HG02885 (cell line): ENCODE data around the gene AHDC1.

Source experiments
- ATAC-seq: cut with Tn5 transposase; IDR thresholded peaks from one replicate; pipeline ENCODE4 v1.9.1; 2021; ENCODE audit warnings: mild to moderate bottlenecking; ENCODE audit not compliant: unreplicated experiment, poor library complexity

Gene AHDC1

DNA sequence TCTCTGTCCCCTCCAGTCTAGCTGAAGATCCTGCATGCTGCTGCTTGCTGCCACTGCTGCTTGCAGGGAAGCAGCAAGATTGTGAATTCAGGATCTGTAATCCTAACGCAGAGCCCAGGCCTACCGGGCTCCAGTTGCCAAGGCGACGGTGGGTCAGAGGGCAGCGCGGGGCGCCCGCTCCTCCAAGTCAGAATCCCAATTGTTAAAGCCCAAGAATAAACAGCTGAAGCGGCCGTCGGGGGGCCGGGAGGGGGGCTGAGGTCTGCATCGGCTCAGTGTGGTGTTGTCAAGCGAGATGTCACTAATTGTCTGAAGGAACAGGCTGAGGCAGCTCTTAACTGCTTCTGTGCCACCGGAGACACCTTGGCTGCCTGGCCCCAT is 36.8 kb downstream of the AHDC1 start:
- no peak for ATAC-seq

DNA sequence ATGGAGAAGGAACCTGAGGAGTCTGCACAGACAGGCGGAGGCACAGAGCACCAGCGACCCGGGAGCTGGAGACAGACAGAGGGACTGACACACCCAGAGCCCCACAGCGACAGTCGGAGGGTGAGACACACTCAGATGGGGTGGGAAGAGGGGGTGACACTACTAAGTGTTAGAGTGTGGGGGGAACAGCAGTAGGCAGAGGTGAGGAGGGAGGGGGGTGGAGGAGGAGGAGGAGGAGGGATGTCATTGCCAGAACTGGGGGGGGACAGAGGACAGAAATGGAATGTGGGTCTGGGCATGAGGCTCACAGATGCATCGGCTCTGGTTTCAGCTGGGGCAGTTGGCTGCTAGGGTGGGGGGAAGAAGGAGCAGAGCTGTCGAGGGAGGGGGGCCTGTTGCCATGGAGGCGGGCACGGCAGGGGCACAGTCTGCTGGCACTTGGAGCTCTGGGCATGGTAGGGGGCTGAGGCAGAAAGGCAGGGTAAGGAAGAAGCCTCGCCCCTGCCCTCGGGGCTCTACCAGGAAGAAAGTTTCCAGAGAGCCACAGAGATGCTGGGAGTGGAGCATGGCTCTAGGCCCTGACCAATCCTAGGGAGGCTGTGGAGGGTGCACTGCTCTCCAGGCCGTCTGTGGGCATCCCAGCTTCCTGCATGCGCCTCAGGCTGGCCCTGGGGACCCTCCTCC is 37.3 kb downstream of the AHDC1 start:
- no peak for ATAC-seq

DNA sequence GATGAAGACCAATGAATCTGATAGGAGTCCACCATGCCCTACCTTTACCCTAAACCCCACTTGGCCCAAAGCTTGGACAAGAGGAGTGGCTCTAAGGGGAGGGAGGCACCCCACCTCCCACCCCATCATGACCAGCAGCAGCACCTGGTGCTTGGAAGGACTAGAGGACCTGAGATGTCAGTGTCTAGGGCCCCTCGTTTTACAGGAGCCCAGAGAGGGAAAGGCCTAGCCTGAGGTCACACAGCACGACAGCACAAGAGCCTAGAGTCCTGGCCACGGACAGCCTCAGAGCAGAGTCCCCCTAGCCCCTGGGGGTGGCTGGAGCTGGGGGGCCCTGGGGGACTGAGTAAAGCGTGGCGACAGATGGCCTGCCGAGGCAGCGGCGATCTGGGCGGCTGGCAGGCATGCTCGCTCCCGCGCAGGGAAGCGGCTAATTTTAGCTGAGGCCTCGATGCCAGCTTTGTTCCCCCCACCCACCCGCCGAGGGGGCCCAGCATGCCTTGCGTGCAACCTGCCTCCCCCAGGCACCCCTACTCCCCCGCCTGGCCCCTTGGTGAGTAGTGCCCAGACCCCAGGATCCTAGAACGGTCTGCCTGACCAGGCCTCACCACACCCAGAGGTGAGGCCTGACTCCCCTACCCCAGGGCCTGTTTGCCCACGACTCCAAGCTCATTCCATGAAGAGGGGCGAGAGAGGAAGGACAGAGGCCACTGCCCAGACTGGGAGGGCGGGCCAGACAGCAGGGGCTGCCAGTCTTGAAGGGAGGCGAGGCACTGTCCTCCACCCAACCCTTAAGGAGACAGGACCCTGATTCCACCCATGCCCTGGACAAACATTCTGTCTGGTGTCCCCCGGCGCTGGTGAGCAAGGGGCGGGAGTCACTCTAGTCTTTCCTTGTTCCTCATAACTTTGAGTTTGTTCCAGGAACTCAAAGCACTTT is 39.0 kb downstream of the AHDC1 start:
- ATAC-seq, result no peak

DNA sequence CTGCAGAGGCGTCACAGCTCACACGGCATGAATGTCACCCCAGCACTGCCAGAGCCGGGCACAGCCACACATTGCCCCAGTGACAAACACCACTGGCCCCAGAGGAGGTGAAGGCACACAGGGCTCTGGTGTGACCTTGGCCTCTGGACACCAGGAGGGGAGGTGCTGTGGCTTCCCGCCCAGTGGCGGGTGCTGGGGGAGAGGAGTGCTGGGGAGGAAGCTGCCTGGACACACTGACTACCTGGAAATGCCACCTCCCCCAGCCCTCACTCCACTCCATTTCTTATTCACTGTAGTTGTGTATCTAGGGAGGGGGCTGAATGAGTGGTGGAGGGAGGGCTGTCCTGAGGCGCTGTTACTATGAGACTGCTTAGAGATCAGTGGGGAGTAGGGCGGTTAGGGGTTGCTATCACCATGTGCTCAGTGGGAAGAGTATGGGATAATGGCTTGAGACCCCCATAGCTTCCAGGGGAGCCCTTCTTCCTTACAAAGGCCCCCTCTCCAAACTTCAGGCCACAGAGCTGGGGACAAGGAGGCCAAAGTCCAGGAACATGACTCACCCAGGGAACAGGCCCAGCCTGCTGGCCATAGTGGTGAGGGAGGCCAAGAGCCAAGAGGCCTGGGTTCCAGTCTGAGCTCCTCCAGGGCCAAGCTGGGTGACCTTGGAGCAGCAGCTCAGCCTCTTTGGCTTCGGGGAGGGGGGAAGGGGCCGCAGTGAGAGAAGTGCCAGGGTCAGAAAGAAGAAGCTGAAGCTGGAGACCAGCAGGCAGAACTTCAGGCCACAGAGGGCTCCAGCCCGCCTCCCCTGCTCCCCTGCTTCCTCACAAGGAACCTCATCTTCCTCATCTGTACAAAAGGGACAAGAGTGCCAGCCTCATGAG is 40.1 kb downstream of the AHDC1 start:
- ATAC-seq, result no peak

DNA sequence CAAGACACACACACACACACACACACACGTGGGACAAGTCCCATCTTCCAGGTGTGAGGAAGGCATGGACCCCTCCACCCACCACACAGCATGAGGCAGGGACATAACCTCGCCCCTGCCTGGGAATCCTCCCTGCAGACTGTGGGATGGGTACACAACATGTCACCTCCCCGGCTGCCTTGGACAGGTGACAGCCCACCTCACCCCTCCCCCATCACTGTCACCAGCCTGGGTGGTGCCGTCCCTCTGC is 40.7 kb downstream of the AHDC1 start:
- no peak for ATAC-seq

DNA sequence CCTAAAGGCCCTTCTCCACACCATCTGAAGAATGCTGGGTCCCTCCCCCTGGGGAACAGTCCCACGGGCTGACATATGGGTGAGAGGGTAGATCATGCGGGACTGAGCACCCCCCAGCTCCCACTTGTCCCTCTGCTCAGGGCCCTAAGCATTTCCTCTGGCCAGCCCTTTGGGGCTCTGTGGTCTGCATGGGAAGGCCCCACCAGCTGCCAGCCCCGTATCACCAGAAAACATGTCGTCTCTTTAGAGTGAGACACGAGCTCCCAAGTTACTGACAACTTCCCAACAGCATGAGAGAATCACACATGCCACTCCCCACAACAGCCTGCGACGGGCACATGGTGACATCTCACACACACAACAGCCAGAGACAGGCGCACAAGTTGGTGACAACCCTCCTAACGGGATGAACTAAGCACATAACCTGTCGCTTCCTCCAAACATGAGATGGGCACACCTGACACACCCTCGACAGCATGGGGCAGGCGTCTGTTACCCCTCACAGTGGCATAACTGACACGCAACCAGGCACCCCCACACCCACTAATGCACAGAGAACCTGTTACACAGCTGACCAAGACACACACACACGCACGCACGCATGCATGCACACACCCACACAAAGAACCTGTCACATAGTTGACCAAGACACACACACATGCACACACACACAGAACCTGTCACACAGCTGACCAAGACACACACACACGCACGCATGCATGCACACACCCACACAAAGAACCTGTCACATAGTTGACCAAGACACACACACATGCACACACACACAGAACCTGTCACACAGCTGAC is 41.2 kb downstream of the AHDC1 start:
- no peak for ATAC-seq

DNA sequence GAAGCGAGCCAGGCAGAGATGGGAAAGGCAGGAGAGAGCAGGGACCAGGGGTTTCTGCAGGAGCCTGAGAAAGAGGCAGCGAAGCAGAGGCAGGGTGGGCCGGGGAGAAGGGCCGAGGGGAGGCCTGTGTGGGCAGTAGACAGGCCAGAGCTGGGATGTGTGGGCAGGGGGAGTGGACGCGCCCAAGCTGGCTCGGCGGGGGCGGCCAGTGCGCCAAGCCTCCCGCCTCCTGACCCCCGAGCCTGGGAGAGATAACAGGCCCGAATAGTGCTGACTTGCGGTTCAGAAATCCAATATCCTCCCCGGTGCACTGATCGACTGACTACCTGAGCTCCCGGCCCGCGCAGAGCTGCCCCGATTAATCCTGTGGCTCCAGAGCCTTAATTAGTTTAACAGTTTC is 41.9 kb downstream of the AHDC1 start:
- ATAC-seq, result no peak

DNA sequence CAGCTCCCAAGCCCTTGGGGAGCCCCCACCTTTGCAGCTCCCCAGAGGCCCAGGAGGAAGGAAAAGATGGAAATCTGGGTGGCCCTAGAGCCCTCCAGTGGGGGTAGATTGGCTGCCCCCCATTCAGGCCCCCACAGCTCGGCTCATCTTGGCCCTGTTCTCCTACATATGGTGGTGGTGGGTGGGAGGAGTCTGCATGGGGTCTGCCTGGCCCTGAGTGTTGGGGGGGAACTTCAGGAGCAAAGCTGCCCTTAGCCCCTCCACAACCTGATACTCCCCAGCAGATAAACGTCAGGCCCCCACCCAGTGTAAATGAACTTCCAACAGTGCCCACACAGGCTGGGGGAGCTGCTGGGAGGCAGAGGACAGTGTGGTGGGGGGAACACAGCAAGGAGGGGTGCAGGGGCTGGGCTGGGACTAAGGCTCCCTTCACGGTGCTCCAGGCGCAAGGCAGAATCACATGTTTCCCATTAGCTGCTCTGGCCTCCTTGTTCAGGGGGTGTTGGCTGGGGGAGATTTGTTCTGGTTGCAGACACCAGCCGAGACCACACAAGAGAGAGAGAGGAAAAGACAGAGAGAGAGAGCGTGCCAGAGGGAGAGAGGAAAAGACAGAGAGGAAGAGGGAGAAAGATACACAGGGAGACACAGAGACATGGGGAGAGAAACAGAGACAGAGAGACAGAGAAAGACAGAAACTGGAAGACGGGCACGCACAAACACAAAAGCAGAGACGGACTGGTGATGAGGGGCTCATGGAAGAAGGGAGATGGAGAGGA is 42.6 kb downstream of the AHDC1 start:
- ATAC-seq, result no peak

DNA sequence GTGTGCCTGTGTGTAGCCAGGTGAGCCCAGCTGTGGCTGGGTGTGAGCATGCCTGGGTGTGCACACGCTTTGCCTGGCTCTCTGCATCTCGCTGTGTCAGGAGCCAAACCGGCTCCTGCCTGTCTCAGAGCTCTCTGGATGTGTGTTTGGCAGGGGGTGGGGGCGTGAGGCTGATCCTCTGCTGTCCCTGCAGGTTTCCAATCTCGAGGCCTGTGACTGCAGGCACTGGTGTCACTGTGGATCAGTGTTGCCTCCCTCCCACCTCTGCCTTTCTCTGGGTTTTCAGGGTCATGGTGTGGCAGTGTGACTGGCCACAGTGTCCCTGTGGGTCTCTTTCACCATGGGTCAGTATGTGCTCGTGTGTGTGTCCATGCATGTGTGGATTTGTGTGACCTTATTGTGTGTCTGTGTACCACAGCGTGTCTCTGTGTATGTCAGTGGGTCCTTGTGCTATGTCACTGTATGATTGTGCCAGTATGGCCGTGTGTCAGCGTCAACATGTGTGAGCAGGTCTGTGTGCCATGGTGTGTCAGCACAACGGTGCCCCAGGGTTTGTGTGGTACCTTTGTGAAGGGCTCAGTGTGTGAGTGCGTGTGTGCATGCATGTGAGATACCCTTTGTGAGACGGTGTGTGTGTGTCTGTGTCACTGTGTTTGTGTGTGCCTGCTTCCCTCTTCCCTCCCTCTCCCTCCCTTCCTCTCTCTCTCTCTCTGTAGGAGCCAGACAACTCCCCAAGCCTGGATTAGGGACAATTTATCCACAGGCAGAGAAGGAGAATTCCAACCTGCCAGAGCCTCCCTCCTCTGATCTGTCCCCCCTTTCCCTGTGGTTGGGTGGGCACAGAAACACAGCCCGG is 43.4 kb downstream of the AHDC1 start:
- no peak for ATAC-seq

DNA sequence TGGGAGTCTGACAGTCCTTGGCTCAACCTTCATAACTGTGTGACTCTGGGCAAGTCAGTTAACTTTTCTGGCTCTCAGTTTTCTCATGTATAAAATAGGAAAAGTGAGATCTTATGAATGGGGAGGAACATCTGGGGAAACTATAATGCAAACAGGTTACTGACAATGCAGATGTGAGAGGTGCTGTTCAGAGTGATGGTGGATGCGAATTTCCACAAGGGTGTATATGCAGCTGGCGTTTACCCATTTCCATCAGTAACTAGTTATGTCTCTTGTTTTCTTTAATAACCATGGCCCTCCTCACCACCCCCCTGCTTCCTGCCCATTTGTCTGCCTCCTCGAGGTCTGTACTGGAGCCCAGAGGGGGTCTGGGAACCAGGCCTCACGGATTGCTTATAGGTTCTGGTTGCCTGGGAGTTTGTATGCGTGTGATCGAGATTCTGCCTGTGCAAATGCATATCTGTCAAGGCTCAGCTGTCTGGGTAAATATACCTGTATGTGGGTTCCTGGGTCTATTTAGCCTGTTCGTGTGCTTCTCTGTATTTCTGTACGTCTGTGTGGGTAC is 44.4 kb downstream of the AHDC1 start:
- no peak for ATAC-seq

DNA sequence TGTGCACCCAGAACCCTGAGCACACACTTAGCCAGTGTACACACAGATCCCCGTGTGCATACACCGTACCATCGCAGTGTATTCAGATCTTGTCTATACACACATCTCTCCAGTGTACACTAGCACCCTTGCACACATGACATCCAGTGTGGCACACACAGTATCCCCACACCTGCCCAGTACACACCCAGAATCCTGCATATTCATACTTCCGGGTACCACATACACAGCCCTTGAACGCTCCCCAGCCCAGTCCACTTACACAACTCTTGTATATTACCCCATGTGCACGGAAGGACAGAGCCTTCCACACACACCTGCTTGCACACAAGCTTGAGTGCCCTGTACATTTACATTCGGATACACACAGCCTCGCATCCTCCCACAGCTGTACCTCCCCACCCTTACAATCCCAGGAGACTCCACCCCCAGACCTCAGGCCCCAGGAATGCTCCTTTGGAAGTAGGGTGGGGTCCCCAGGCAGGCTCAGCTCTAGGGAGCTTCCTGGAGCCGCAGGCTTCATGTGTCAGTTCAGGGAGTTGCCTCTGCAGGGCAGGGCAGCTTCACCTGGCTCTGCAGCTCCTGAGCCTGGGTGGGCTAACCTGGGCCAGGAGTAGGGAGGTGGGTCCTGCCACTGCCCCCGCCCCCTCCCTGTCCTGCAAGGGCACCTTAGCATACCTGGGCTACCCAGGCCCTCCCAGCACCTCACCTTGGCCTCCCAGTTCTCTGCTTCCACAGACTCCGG is 46.2 kb downstream of the AHDC1 start:
- no peak for ATAC-seq

DNA sequence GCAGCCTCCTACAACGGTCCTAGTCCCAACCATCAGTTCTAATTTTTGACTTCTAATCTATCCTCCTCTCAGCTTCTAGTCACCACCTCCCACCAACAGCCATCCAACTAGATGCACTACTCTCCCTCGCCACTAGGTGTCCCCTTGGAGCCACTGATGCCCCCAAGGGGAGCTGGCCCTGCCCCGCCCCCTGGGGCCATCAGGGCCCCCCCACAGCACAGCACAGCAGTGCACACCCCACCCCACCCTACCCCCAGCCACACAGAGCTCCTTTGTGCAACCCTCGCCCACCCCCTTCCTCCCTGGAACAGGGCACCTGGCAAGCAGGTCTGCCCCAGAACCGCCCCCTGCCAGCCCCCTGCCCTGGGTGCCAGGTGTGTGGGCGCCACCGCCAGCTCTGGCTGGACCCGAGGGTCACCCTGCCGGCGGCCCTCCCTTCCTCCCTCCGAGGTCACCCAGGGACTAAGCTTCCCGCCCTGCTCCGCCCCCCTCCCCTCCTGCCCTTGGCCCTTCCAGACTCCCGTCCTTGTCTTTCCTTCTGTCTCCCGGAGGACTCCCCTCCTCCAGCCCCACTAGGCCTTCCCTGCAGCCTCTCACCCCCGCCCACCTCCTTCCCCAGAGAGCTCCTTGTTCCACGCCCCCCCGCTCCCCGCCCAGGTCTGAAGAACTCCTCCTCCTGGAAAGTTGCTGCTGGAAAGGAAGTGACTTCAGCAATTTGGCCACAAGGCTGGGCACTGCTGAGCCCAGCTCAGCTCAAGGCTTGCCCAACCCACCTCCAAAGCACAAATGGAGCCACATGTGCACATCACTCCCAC is 47.0 kb downstream of the AHDC1 start:
- ATAC-seq, result no peak

DNA sequence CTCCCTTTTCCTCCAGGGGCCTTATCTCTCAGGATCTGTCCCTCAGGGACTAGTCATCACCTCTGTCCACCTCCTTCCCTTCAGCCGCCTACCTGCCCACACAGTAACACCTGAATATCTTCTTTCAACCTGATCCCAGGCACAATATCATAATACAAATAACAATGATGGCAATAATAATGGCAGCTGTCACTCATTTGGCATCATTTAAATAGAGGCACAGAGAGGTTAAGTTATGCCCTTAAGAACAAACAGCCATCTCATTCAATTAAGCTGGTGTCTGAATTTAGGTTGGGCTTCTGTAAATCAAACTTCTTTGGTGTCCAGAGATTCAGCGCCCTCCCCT is 47.5 kb downstream of the AHDC1 start:
- no peak for ATAC-seq

DNA sequence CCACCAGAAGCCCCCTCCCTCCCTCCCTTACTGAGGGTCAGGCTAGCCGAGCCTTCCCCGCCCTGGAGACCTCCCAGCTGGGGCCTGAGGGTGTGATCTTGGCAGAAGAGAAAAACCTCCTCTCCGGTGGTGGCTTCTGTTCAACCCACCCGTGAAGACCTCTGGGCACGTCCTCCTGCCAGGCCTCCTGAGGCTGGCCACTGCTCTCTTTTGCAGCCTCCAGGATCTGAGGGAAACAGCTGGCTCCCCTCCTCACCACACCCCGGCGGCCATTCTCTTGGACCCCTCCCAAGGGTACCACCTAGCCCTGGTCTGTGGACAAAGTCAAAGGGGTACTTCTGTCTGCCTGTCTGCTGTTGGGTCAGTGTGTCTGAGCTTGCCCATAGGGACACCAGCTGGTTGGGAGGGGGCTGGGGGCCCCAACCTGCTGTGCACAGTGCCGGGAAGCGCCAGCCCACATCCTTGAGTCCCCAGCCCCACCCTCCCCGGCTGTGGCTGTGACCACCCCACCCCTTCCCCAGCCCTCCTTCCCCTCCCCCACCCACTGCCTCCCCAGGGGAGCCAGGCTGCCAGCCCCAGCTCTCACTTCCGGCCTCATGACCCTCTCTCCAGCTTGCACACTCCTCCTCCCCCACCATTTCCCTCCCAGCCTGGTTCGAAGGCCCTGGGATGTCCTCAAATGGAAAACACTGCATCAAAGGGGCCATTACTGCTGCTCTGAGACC is 48.1 kb downstream of the AHDC1 start:
- no peak for ATAC-seq

DNA sequence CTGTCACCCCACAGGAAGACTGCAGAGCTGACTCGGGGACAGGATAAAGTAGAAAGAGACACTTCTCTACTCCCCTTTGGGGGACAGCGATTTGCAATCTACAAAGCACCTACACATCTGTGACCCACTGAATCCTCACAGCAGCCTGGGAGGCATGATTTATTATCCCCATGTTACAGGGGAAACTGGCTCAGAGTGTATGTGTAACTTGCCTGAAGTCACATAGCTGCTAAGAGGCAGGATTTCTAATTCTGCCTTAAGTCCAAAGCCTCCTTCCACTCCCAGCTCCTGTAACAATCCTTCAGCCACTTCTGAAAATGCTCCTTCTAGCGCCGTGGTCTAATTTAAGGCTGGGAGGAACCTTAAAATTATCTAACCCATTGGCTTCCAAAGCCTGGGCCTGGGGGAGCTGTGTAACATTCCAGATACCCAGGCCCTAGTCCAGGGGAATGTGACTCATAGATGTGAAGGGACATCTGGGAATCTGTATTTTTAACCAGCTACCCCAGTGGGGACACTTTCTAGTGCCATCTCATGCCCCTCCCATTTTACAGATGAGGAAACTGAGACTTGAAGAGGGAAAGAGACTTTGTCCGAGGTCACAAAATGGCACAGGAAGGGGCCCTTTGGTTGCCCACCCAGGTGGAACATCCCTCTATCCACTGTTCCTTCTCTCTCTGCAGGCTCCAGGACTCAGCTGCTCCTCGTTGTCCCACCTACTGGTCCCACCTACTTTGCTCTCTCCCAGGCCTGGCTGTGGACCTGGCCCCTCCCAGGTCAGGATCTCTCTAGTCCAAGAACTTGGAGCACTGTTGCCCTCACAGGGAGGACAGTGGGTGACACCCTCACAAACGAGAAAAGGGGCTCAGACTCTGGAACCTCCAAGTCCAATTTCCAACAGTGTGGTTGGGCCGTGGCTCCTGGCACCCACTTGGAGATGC is 48.9 kb downstream of the AHDC1 start:
- ATAC-seq, result no peak
